ENCODE measurements around the gene TADA2B. TPM values are rescaled to one million over a fixed set of nuclear protein-coding genes. Genes with fewer than 3 reads are reported as not detected.

The TADA2B gene
- total and polyA plus RNA-seq, 10 of the 15 experiments (the other 5 are each of a cell fraction or from before 2014, with no cell fraction given), result 0.66 to 12.0 (median 5.6) TPM

DNA sequence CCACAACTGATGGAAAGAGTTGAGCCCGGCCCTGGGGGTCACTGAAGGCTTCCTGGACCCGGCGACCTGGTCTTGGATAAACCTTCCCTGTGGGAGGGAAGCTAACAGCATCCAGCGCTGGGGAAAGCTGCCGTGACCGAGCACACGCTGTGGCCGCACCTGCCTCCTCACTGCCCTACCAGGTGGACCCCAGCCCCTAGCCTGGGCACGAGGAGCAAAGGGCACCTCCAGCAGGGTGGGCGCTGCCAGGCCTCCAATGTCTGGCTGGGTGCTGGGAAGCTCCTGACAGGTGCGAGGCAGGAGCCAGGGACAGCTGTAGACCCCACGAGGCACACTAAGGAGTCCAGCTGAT, 7.9 kb downstream of the TADA2B start (continued):
- TF ChIP-seq MTA3 (IDR thresholded peaks at IDR 0.05; ENCODE audit: borderline replicate concordance, low read length), result no peak
- TF ChIP-seq, protein P1, sequence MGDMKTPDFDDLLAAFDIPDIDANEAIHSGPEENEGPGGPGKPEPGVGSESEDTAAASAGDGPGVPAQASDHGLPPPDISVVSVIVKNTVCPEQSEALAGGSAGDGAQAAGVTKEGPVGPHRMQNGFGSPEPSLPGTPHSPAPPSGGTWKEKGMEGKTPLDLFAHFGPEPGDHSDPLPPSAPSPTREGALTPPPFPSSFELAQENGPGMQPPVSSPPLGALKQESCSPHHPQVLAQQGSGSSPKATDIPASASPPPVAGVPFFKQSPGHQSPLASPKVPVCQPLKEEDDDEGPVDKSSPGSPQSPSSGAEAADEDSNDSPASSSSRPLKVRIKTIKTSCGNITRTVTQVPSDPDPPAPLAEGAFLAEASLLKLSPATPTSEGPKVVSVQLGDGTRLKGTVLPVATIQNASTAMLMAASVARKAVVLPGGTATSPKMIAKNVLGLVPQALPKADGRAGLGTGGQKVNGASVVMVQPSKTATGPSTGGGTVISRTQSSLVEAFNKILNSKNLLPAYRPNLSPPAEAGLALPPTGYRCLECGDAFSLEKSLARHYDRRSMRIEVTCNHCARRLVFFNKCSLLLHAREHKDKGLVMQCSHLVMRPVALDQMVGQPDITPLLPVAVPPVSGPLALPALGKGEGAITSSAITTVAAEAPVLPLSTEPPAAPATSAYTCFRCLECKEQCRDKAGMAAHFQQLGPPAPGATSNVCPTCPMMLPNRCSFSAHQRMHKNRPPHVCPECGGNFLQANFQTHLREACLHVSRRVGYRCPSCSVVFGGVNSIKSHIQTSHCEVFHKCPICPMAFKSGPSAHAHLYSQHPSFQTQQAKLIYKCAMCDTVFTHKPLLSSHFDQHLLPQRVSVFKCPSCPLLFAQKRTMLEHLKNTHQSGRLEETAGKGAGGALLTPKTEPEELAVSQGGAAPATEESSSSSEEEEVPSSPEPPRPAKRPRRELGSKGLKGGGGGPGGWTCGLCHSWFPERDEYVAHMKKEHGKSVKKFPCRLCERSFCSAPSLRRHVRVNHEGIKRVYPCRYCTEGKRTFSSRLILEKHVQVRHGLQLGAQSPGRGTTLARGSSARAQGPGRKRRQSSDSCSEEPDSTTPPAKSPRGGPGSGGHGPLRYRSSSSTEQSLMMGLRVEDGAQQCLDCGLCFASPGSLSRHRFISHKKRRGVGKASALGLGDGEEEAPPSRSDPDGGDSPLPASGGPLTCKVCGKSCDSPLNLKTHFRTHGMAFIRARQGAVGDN (IDR thresholded peaks at IDR 0.05), result no peak
- no peak for TF ChIP-seq NR2C1 (IDR thresholded peaks at IDR 0.05)
- no peak for TF ChIP-seq ZNF384 (IDR thresholded peaks at IDR 0.05; ENCODE audit: borderline replicate concordance, low read depth, low read length)
- no peak for TF ChIP-seq RAD51 (IDR thresholded peaks at IDR 0.05)
- TF ChIP-seq CHD4 (IDR thresholded peaks at IDR 0.05), result no peak
- TF ChIP-seq PRDM15 (CRISPR knock-in tag; IDR thresholded peaks at IDR 0.05), result no peak
- TF ChIP-seq, protein P2, sequence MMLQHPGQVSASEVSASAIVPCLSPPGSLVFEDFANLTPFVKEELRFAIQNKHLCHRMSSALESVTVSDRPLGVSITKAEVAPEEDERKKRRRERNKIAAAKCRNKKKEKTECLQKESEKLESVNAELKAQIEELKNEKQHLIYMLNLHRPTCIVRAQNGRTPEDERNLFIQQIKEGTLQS (IDR thresholded peaks at IDR 0.05; ENCODE audit: borderline replicate concordance, extremely low read depth, low read depth, low read length), result no peak
- no peak for TF ChIP-seq RELA (IDR thresholded peaks at IDR 0.05; ENCODE audit: borderline replicate concordance, partially characterized antibody)

Measured in GM12878 (cell line).